ENCODE measurements around the gene TMEM190.
A peak's percentile ranks its signal among the peaks of the same experiment; 100 is the strongest.

TMEM190 gene

DNA sequence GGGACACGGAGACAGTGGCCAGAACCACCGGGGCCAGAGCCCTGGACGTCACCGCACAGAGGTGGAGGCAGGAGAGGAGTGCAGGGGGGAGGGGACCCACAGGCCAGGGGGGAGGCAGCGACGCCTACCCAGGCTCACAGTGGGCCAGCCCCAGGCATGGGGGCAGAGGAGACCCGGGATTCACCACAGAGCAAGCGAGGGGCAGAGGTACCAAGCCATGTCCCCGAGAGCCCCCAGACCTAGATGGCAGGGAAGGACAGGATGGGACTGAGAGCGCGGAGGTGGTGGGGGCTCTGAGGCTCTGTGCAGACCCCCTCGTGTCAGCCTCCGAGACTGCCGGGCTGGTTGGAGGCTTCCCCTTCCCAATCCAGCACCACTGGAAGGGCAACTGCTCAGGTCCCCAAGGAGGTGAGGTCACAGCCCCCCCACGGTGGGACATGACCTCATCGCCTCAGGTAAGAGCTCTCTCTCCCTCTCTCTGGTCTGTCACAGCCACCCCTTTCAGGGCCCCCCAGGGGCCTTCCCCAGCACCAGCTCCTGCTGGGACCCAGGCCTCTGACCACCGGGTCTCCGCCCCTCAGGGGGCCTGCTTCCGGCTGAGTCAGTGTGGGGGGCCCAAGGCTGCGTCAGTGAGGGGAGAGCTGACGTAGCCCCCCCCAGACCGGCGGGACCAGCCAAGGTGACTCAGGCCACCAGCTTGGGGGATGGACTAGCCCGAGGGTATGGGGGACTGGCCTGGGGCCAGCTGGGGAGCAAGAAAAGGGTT is 4.1 kb upstream of the TMEM190 start:
- peak; percentile 28 for DNase-seq

DNA sequence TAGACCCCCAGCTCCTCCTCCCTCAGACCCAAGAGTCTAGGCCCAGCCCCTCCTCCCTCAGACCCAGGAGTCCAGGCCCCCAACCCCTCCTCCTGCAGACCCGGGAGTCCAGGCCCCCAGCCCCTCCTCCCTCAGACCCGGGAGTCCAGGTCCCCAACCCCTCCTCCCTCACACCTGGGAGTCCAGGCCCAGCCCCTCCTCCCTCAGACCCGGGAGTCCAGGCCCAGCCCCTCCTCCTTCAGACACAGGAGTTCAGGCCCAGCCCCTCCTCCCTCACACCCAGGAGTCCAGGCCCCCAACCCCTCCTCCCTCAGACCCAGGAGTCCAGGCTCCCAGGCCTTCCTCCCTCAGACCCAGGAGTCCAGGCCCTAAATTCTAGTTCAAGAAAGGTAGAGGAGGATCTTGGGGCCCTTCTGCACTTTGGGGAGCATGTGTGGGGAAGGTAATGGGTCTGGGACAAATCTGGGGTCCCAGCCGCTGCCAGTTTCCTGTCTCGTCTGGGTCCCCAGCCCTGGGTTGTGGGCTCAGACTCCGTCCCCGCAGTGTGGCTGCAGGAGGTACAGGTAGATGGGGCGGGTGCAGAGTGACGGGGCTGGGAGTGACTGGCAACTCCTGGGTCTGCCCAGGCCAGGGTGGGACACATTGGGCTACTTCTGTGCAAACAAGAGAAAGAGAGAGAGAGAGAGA is 3.2 kb upstream of the TMEM190 start:
- DNase-seq, result no peak

DNA sequence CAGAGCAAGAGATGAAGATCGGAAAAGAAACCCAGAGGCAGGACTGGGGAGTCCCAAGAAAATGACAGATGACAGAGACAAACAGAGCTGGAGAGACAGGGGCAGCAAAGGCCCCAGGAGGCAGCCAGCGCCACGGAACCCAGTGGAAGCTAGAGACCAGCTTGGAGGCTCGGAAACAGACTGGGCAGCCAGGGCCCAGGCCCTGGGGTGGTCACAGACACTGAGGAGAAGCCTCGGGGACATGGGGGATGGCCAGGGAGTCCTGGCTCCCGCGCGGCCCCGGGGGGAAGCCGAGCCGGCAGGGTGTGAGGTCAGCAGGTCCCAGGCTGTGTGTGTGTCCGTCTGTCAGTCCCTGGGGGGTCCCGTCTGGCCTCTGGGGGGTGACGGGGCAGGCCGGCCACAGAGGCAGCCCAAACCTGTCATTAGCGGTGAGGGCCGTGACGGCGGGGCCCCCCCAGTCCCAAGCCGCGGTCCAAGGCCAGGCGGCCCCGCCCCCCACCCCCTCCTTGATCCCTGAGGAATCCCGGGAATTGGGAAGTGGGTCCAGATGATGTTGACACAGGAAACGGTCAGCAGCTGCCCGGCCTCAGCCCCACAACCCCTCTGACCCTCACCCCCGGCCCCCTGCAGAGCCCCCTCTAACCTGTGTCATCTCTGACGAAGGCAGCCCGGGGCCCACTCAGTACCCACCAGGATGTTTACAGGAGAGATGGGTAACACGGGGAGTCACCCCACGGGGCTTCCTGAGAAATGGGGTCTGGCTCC is 2.5 kb upstream of the TMEM190 start:
- no peak for DNase-seq

DNA sequence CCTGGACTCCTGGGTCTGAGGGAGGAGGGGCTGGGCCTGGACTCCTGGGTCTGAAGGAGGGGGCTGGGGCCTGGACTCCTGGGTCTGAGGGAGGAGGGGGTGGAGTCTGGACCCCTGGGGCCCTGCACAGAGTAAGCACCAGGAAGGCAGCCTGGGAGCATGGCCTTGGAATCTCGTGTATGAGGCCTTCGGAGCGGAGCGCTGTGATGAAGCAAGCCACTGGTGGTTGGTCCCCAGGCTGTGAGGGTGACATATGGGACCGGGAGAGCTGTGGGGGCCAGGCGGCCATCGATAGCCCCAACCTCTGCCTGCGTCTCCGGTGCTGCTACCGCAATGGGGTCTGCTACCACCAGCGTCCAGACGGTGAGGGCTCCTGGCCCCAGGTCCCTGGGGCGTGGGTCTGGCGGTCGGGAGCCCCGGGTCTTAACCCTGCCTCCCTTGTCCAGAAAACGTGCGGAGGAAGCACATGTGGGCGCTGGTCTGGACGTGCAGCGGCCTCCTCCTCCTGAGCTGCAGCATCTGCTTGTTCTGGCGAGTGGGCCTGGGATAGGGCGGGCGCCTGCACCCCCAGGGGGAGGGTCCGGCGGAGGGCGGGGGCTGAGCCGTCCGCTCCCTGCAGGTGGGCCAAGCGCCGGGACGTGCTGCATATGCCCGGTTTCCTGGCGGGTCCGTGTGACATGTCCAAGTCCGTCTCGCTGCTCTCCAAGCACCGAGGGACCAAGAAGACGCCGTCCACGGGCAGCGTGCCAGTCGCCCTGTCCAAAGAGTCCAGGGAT is 918 bp downstream of the TMEM190 start:
- DNase-seq, result no peak

DNA sequence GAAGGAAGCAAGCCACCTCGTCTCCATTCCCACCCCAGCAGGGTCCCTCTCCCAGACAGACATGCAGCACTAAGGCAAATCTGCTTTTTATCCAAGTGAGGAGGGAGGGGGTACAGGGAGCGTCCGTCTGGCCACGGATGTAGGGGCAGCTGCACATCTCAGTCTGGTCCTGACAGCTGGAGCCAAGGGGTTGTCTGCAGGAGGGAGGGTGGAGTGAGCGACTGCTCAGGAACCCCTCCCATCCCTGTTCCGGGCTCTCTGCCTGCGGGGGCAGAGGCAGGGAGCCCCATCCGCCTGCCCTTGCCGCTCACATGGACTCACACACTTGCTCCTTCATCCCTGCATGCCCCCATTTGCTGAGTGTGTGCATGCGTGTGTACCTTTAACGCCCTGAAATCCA is 2.5 kb downstream of the TMEM190 start:
- no peak for DNase-seq

DNA sequence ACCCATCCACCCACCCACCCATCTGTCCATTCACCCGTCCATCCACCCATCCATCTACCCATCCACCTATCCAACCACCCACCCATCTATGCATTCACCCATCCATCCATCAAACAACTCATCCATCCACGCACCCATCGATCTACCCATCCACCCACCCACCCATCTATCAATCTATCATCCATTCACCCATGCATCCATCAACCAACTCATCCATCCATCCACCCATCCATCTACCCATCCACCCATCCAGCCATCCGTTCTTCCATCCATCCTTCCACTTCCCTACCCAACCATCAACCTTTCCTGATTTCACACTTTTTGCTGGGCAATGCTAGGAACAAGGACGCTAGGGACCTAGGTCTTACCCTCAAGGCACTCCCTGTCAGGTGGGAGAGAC is 5.4 kb downstream of the TMEM190 start:
- DNase-seq, result no peak

DNA sequence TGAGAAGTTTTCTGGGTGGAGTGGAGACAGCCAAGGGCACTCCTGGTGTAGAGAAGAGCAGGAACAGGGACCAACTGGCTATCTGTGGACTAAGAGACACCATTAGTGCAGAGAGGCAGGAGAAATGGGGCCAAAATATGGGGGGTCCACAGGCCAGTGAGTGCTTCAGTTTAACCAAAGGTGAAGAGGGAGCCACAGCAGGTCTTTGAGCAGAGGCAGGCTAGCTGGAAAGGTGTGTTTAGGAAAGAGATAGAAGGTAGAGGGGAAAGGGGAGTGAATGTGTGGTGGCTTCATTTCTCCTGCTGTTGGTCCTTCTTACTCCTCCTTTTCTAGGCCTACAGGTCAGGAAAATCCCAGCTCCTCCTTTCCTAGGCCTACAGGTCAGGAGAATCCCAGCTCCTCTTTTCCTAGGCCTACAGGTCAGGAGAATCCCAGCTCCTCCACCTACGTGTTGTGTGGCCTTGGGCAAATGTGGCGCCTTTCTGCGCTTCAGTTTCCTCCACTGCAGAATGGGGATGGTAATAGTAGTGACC is 6.0 kb downstream of the TMEM190 start:
- no peak for DNase-seq

DNA sequence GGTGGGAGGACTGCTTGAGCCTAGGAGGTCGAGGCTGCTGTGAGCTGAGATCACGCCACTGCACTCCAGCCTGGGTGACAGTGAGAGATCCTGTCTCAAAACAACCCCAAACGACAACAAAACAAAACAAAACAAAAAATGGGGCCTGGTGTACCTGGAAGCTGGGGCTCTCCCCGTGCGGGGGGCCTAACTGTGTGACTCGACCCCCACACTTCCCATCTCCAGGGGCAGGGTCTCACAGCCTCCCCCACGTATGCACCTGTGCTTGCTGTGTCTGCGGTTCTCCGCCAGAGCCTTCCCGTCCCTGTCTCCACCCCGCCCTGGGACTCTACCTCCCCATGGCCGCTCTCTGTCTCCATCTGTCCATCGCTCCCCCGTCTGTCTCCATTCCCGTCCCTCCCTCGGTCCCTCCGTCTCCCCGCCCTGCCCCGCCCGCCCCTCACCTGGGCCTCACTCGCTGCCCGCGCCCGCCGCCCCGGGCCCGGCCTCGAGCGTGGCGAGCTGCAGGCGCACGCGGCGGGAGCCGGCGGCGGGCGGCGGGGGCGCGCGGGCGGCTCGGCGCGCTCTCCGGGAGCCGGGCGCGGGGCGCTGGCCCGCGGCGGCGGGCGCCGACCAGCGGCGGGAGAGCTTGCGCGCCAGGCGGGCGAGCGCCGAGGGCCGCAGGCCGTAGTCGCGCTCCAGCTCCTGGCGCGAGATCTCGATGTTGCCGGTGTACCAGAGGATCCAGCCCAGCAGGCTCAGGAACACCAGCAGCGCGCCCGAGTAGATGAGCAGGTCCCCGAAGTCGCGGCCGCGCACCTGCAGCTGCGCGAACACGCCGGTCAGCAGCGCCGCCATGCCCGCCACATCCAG is 6.9 kb downstream of the TMEM190 start:
- DNase-seq, result peak; percentile 67

DNA sequence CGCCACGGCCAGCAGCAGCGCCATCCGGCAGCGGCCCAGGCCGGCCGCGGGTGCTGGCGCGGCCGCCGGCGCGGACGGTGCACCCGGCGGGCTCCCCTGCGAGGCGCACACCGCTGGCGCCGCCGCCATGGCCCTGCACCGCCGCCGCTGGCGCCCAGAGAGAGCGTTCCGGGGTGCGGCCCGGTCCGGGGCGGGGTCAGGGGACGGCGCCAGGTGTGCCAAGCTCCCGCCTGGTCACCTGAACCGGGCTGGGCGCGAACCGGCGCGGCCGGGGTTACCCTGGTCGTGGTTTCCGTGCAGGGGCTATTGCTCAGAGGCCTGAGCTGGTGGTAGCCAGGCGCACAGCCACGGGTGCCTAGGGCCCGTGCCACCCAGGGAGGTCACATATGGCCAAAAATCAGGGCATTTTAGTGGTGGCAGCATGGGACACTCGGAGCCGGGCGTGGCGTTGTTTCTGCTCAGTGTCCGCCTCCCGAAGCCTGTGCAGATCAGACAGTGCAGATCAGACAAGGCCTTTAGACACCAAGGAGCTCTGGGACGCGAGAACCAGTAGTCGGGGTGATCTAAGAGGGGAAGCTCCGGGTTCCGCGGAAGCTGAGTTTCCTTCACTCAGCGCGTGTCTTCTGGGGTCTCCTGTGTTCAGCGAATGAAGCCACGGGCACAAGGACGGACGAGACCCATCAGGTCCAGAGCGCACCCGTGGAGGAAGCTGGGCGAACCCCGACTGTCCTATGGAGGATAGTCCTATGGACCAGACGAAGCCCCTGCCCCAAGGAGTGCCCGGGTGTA is 7.7 kb downstream of the TMEM190 start, which contains the start of gene TMEM238:
TMEM238 (minus strand) TSS at position 162 of the 789 bp plus-strand sequence; CDS start at position 129, 33 bp downstream.
- DNase-seq, result peak; percentile 31

DNA sequence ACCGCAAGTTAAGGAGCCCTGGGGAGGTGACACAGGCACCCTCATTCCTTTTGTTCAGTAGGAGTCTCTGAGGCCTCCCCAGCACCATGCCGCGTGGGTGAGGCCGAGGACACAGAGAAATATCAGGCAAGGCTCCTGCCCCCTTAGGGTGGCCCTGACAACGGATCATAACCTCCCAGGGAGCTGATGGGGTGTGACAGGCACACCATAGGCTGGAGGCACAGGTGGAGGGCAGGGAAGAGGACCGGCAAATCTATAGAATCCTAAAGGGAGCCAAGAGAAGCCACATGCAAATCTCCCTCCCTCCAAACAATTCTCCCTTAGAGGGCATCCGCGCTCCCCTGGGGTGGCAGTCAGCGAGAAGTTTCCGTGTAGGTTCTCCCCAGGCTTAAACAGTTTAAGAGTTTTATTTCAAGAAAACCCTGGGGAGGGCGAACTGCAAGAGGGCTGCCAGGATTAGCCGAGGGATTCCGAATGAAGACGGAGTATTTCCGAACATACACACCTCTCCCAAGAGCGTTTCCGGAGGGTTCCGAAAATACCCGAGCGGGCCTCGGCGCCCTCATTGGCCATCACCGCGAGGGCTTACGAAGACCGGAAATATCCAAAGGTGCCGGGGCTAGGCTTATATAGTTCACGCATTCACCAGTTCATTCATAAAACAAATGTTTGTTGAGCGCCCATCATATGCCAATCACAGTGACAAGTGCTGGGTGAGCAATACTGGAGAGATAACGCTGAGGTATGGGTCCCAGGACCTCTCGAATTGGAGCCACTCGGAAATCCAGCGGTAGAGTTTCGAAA is 8.5 kb downstream of the TMEM190 start:
- peak; percentile 95 for DNase-seq

DNA sequence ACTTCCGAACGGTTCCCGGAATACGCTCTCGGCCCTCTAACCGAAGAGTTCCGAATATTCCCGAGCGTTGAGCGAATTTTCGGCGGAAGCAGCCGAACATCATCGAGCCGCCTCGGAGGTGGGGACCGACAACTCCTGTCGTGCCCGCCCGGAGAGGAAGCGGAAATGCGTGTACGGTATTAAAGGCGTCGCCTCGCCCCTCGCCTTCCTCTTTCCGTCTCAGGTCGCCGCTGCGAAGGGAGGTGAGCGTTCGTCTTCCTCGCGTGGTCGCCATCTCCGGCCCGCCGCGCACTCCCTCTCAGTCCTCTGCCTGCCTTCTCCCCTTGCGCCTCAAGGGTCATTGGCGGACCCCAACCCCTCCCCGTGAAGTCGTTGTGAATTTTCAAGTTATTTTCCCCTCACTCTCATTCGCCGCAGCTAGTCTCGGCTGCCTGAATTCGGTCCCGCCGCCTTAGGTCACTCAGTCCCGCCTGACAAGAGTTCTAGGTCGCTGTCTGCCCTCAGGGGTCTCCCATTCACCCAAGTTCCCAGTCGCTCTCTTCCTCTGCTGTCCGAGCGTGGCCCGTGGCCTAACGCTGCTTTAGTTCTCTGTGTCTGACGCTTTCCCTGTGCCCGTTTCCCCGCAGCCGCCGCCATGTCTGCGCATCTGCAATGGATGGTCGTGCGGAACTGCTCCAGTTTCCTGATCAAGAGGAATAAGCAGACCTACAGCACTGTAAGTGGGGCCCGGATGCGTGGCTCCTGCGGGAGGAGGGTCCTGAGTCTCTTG is 9.3 kb downstream of the TMEM190 start, which contains the start of gene RPL28:
RPL28 (plus strand) TSS at position 209 of the 769 bp plus-strand sequence; CDS start at position 635, 426 bp downstream.
- DNase-seq, result peak; percentile 98

DNA sequence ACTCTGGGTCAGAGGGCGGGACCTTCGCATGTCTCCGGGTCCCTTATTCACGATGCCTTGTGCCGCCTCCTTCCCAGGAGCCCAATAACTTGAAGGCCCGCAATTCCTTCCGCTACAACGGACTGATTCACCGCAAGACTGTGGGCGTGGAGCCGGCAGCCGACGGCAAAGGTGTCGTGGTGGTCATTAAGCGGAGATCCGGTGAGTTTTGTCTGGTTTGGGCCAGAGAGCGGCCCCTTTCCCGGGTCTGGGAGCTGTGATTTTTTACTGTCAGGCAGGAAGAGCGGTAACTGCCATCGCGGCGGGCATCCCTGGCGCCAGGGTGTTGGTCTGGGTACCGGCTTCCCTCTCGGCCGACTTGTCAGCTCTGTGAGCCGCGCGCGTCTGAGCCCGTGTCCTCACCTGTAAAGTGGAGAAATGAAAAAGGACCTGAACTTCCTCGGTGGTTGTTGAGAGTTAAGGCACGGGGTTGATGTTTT is 9.9 kb downstream of the TMEM190 start:
- no peak for DNase-seq

DNA sequence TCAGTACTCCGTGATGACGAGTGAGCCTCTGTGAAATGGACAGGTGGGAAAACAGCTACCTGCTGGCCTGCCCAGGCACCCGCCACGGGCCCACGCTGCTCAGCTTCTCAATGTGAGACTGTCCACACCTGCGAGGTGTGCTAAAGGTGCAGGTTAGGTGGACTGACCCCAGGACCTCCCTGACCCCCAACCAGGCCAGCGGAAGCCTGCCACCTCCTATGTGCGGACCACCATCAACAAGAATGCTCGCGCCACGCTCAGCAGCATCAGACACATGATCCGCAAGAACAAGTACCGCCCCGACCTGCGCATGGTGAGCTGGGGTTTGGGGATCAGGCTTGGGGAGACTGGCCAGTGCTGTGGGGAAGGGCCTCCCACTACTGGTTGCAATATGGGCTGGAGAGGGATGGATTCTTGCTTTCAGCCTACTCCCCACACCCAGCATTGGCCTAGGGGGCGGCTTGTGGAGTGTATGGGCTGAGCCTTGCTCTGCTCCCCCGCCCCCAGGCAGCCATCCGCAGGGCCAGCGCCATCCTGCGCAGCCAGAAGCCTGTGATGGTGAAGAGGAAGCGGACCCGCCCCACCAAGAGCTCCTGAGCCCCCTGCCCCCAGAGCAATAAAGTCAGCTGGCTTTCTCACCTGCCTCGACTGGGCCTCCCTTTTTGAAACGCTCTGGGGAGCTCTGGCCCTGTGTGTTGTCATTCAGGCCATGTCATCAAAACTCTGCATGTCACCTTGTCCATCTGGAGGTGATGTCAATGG is 11.3 kb downstream of the TMEM190 start:
- DNase-seq, result no peak

DNA sequence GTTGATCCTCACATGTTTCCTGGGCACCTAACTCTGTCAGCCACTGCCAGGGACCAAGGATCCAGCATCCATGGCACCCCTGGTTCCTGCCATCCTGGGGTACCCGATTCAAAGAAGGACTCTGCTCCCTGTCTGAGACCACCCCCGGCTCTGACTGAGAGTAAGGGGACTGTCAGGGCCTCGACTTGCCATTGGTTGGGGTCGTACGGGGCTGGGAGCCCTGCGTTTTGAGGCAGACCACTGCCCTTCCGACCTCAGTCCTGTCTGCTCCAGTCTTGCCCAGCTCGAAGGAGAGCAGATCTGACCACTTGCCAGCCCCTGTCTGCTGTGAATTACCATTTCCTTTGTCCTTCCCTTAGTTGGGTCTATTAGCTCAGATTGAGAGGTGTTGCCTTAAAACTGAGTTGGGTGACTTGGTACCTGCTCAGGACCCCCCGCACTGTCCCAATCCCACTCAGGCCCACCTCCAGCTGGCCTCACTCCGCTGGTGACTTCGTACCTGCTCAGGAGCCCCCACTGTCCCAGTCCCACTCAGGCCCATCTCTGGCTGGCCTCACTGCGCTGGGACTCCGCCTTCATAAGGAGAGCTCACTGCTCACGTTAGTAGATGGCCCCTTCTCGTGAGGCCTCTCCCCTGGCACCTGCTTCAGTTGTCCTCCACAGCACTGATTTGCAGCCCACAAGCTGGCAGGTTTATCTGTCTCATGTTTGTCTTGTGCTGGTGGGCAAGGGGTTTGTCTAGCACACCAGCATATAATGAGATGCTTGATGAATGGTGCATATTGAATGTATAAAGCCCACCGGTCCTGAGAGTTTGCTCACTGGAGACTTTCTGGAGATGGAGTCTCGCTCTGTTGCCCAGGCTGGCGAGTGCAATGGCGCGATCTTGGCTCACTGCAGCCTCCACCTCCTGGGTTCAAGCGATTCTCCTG is 13.0 kb downstream of the TMEM190 start:
- no peak for DNase-seq

DNA sequence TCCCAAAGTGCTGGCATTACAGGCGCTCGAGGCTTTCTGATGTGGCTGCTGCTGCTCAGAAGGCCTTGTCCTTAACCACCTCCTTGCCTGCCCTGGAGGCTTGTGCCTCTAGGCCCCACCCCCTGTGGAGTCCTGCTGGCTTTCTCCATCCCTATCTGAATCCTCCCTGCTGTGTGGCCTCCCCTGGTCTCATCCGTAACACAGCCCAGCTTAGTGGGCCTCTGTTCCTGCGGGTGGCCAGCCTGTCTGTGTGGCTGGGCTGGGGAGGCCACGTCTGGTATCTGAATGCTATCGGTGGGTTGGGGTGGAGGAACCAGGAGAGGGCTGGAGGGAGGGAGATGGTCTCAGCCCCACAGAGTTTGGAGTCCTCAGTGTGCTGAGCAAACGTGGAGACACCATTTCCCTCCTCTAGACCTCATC is 13.8 kb downstream of the TMEM190 start:
- DNase-seq, result no peak

DNA sequence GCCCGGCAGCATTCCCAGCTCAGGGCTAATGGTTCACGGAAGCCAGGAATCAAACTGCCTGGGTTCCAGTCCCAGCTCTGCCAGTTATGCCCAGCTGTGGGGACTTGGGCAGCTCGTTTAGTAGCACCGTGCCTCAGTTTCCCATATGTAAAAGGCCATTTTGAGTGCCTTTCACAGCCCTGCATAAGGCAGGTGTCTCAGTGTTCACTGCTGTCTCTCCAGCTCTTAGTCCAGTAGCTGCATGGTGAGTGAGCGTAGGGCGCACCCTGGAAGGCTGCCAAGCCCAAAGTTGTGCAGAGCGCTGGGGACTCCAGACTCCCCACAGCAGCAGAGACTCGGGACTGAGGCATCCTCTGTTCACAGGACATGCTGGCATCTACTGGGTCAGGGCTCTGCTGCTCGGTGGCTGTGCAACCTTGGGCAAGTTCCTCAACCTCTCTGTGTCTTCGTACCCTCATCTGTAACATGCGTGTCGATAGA is 14.6 kb downstream of the TMEM190 start:
- DNase-seq, result no peak
